ENCODE results near the gene TAS2R31. TPM values are rescaled to one million over a fixed set of nuclear protein-coding genes. Genes with fewer than 3 reads are reported as not detected.

The TAS2R31 gene
- total and polyA plus RNA-seq, 2 of the 13 experiments (the other 11 are each of a cell fraction or from before 2014, with no cell fraction given): 0.96 to 6.5 TPM

DNA sequence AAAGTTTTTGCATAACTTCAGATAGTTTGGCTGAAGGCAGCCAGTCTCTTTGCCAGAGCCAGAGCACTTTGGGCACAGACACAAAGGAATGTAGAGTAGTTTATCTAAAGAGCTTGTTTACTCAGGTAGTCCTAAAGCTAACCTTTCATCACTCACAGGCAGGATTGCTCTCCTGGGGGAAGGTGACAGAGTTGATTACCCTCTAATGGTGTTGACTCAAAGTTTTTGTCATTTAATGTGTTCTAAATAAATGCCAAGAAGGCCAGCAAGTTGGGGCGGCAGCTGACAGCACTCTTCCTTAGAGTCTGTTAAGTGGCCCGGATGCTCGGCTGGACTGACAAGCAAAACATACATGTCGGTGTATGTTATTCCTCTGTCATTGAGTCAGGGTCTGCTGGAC, 40.2 kb upstream of the TAS2R31 start (continued):
- TF ChIP-seq RAD21 (CRISPR knock-in tag; IDR thresholded peaks at IDR 0.05): no peak
- TF ChIP-seq RNF2 (conservative IDR thresholded peaks at IDR 0.05; ENCODE audit: low read depth): no peak
- no peak for TF ChIP-seq CCDC6 (CRISPR knock-in tag; IDR thresholded peaks at IDR 0.05)
- TF ChIP-seq ETV6 (CRISPR knock-in tag; conservative IDR thresholded peaks at IDR 0.05): no peak
- TF ChIP-seq, protein P1, sequence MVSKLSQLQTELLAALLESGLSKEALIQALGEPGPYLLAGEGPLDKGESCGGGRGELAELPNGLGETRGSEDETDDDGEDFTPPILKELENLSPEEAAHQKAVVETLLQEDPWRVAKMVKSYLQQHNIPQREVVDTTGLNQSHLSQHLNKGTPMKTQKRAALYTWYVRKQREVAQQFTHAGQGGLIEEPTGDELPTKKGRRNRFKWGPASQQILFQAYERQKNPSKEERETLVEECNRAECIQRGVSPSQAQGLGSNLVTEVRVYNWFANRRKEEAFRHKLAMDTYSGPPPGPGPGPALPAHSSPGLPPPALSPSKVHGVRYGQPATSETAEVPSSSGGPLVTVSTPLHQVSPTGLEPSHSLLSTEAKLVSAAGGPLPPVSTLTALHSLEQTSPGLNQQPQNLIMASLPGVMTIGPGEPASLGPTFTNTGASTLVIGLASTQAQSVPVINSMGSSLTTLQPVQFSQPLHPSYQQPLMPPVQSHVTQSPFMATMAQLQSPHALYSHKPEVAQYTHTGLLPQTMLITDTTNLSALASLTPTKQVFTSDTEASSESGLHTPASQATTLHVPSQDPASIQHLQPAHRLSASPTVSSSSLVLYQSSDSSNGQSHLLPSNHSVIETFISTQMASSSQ (IDR thresholded peaks at IDR 0.05; ENCODE audit: low read depth): no peak
- TF ChIP-seq, protein P1 (CRISPR knock-in tag; IDR thresholded peaks at IDR 0.05; ENCODE audit: borderline replicate concordance): no peak
- TF ChIP-seq ZNF292 (CRISPR knock-in tag; IDR thresholded peaks at IDR 0.05; ENCODE audit: borderline replicate concordance, low read depth): no peak
- TF ChIP-seq, protein P2, sequence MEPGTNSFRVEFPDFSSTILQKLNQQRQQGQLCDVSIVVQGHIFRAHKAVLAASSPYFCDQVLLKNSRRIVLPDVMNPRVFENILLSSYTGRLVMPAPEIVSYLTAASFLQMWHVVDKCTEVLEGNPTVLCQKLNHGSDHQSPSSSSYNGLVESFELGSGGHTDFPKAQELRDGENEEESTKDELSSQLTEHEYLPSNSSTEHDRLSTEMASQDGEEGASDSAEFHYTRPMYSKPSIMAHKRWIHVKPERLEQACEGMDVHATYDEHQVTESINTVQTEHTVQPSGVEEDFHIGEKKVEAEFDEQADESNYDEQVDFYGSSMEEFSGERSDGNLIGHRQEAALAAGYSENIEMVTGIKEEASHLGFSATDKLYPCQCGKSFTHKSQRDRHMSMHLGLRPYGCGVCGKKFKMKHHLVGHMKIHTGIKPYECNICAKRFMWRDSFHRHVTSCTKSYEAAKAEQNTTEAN (CRISPR knock-in tag; conservative IDR thresholded peaks at IDR 0.05): no peak
- TF ChIP-seq ZNF543 (CRISPR knock-in tag; IDR thresholded peaks at IDR 0.05): no peak
- no peak for TF ChIP-seq ZNF615 (CRISPR knock-in tag; IDR thresholded peaks at IDR 0.05; ENCODE audit: borderline replicate concordance)
- TF ChIP-seq ARNTL (CRISPR knock-in tag; IDR thresholded peaks at IDR 0.05): no peak
- TF ChIP-seq ZNF556 (CRISPR knock-in tag; IDR thresholded peaks at IDR 0.05; ENCODE audit: borderline replicate concordance): no peak
- no peak for TF ChIP-seq ZNF614 (CRISPR knock-in tag; IDR thresholded peaks at IDR 0.05; ENCODE audit: borderline replicate concordance)
- no peak for TF ChIP-seq THYN1 (CRISPR knock-in tag; IDR thresholded peaks at IDR 0.05; ENCODE audit: borderline replicate concordance, low read depth)
- 0 out of 2 replicates have a peak, but pooled peaks have one; percentile 16 for TF ChIP-seq CREM (IDR thresholded peaks at IDR 0.05)
- TF ChIP-seq CREM (CRISPR knock-in tag; IDR thresholded peaks at IDR 0.05): no peak
- 0 out of 2 replicates have a peak, but pooled peaks have one; percentile 18 for TF ChIP-seq SOX13 (IDR thresholded peaks at IDR 0.05)
- TF ChIP-seq SOX13 (CRISPR knock-in tag; conservative IDR thresholded peaks at IDR 0.05 in 1 of 2, IDR thresholded peaks at IDR 0.05 in 1 of 2): peak in 1 of 2 experiments; percentile 49; a peak in 1 of 4 replicates
- no peak for TF ChIP-seq ZNF816 (CRISPR knock-in tag; IDR thresholded peaks at IDR 0.05; ENCODE audit: borderline replicate concordance)
- TF ChIP-seq RBFOX2 (IDR thresholded peaks at IDR 0.05; ENCODE audit: low read depth, low read length): no peak
- no peak for TF ChIP-seq GZF1 (CRISPR knock-in tag; IDR thresholded peaks at IDR 0.05)
- TF ChIP-seq ZSCAN20 (CRISPR knock-in tag; IDR thresholded peaks at IDR 0.05; ENCODE audit: borderline replicate concordance): no peak
- TF ChIP-seq ZNF678 (CRISPR knock-in tag; IDR thresholded peaks at IDR 0.05): no peak
- TF ChIP-seq ZNF329 (CRISPR knock-in tag; IDR thresholded peaks at IDR 0.05; ENCODE audit: low read depth): no peak
- peak; percentile 64 for TF ChIP-seq BCL6 (CRISPR knock-in tag; IDR thresholded peaks at IDR 0.05)
- no peak for TF ChIP-seq EHMT2 (IDR thresholded peaks at IDR 0.05; ENCODE audit: borderline replicate concordance, low read depth, low read length)
